K562 (cell line): ENCODE measurements around the gene ZNF165.
"Not testable (repeated sequence)": the region's sequence is repeated elsewhere in the genome, so short reads cannot be mapped to it uniquely, and the experiment has no call there.

Experiments
- CBX5 ChIP-seq: IDR thresholded peaks from 2 replicates; pipeline ENCODE4 v1.6.1; 2014; ENCODE audit warnings: low read depth, borderline replicate concordance
- DACH1 ChIP-seq: fragments of 450-650 bp; IDR thresholded peaks from 2 replicates; pipeline ENCODE4 v1.6.1; 2018; ENCODE audit not compliant: partially characterized antibody
- EP300 ChIP-seq: IDR thresholded peaks from 2 replicates; pipeline ENCODE4 v1.6.1; 2012; ENCODE audit warnings: low read length, improper control_type of control experiment
- ESRRA ChIP-seq: fragments of 450-650 bp; IDR thresholded peaks from 2 replicates; pipeline ENCODE4 v1.6.1; 2014; ENCODE audit warnings: low read depth, mild to moderate bottlenecking, moderate library complexity, borderline replicate concordance
- RCOR1 ChIP-seq, 2 experiments: IDR thresholded peaks; 2 replicates each; pipeline ENCODE4 v1.6.1; 2012; ENCODE audit warnings: low read depth in 2 of 2, low read length in 2 of 2, borderline replicate concordance in 1 of 2, improper control_type of control experiment in 1 of 2
- ZBTB34 ChIP-seq: fragments of 250-450 bp; sonication (Bioruptor Pico); IDR thresholded peaks from 2 replicates; pipeline ENCODE4 v1.8.0; 2021; ENCODE audit warnings: mild to moderate bottlenecking, moderate library complexity

GRCh38 chr6:28122283-28122682 lies 41.9 kb downstream of the ZNF165 start:
- TF ChIP-seq CBX5; ZBTB34 (CRISPR knock-in tag); DACH1; RCOR1 (IDR thresholded peaks at IDR 0.05; ENCODE audit: borderline replicate concordance in 1 of 2, low read depth in 2 of 2, low read length in 2 of 2); EP300; ESRRA: not testable (repeated sequence)
